HEK293 (cell line): ENCODE measurements around the gene PCDH12.

Experiments used
- TRIM28 ChIP-seq: IDR thresholded peaks from 2 replicates; pipeline ENCODE4 v1.6.1; 2011; ENCODE audit warnings: low read length, control low read depth, borderline replicate concordance
- YY2 ChIP-seq: fragments of 450-650 bp; formaldehyde crosslinking; IDR thresholded peaks from 2 replicates; pipeline ENCODE4 v1.5.1; 2016; ENCODE audit warnings: missing biosample characterization, missing genetic modification characterization
- ZBTB20 ChIP-seq: fragments of 450-650 bp; formaldehyde crosslinking; IDR thresholded peaks from 2 replicates; pipeline ENCODE4 v1.5.1; 2016; ENCODE audit warnings: missing biosample characterization, missing genetic modification characterization
- ZBTB8A ChIP-seq: fragments of 450-650 bp; formaldehyde crosslinking; IDR thresholded peaks from 2 replicates; pipeline ENCODE4 v1.5.1; 2016; ENCODE audit warnings: missing biosample characterization, missing genetic modification characterization
- ZFP69B ChIP-seq: fragments of 450-650 bp; formaldehyde crosslinking; IDR thresholded peaks from 2 replicates; pipeline ENCODE4 v1.5.1; 2016; ENCODE audit warnings: missing biosample characterization, missing genetic modification characterization
- ZNF292 ChIP-seq: fragments of 450-650 bp; formaldehyde crosslinking; IDR thresholded peaks from 2 replicates; pipeline ENCODE4 v1.5.1; 2016; ENCODE audit warnings: low read depth, missing biosample characterization, missing genetic modification characterization, borderline replicate concordance
- ZNF529 ChIP-seq: fragments of 450-650 bp; formaldehyde crosslinking; IDR thresholded peaks from 2 replicates; pipeline ENCODE4 v1.5.1; 2017; ENCODE audit warnings: missing genetic modification characterization, missing biosample characterization; ENCODE audit not compliant: insufficient replicate concordance
- ZNF544 ChIP-seq: fragments of 450-650 bp; formaldehyde crosslinking; IDR thresholded peaks from 2 replicates; pipeline ENCODE4 v1.5.0; 2017; ENCODE audit warnings: missing biosample characterization, missing genetic modification characterization
- ZSCAN30 ChIP-seq: fragments of 450-650 bp; IDR thresholded peaks from 2 replicates; pipeline ENCODE4 v1.5.1; 2018; ENCODE audit warnings: missing biosample characterization, mild to moderate bottlenecking, missing genetic modification characterization, moderate library complexity
- TF ChIP-seq, protein P1 (sequence below): fragments of 450-650 bp; formaldehyde crosslinking; IDR thresholded peaks from 2 replicates; pipeline ENCODE4 v1.5.1; 2016; ENCODE audit warnings: missing biosample characterization, missing genetic modification characterization

DNA sequence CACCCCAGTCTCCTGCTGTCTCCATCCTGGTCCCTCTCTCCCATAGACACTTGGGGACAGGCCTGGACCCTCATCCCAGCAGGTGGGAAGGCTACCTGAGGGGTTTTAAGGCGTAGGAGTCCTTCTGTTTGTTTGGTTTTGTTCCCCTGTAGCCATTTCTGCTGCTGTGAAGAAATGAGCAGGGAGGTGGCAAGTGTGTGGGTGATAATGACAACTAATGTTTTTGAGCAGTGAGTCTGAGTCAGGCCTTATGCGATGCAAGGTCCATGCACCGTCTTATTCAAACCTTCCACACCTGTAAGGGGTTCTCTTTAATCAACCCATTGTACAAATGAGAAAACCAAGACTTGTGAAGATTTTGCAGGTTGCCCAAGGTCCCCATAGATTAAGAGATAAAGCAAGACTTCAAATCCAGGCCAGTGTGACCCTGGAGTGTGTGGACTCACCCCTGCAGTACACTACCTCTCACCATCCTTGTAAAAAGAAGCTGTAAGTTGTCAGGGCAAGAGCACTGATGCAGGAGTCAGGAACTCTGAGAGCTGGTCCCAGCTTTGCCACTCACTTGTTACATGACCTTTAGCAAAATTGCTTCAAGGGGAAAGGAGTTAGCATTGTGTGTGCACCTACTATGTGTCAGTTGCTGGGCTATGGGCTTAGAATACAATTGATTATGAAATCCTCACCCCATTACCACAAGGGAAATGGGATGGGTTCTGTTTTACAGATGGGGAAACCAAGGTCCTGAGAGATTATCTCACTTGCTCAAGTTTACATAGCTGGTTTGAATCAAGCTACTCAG is 7.6 kb downstream of the PCDH12 start:
- TF ChIP-seq, protein P1, sequence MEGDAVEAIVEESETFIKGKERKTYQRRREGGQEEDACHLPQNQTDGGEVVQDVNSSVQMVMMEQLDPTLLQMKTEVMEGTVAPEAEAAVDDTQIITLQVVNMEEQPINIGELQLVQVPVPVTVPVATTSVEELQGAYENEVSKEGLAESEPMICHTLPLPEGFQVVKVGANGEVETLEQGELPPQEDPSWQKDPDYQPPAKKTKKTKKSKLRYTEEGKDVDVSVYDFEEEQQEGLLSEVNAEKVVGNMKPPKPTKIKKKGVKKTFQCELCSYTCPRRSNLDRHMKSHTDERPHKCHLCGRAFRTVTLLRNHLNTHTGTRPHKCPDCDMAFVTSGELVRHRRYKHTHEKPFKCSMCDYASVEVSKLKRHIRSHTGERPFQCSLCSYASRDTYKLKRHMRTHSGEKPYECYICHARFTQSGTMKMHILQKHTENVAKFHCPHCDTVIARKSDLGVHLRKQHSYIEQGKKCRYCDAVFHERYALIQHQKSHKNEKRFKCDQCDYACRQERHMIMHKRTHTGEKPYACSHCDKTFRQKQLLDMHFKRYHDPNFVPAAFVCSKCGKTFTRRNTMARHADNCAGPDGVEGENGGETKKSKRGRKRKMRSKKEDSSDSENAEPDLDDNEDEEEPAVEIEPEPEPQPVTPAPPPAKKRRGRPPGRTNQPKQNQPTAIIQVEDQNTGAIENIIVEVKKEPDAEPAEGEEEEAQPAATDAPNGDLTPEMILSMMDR = no peak
- TF ChIP-seq ZSCAN30 (tag by site-specific recombination) (no peak), ZFP69B (tag by site-specific recombination) (no peak), ZNF544 (tag by site-specific recombination) (no peak), ZBTB8A (tag by site-specific recombination) (no peak), ZNF292 (tag by site-specific recombination) (no peak), YY2 (tag by site-specific recombination) (no peak), TRIM28 (no peak), ZBTB20 (no peak), ZNF529 (tag by site-specific recombination) (no peak)
